Measurements from ENCODE around the gene UXS1. TPM values are rescaled to one million over a fixed set of nuclear protein-coding genes. Genes with fewer than 3 reads are reported as not detected.

UXS1 gene
- total and polyA plus RNA-seq, 9 of the 15 experiments (the other 6 are each of a cell fraction or from before 2014, with no cell fraction given) = 5.8 to 25.8 (median 15.0) TPM

DNA sequence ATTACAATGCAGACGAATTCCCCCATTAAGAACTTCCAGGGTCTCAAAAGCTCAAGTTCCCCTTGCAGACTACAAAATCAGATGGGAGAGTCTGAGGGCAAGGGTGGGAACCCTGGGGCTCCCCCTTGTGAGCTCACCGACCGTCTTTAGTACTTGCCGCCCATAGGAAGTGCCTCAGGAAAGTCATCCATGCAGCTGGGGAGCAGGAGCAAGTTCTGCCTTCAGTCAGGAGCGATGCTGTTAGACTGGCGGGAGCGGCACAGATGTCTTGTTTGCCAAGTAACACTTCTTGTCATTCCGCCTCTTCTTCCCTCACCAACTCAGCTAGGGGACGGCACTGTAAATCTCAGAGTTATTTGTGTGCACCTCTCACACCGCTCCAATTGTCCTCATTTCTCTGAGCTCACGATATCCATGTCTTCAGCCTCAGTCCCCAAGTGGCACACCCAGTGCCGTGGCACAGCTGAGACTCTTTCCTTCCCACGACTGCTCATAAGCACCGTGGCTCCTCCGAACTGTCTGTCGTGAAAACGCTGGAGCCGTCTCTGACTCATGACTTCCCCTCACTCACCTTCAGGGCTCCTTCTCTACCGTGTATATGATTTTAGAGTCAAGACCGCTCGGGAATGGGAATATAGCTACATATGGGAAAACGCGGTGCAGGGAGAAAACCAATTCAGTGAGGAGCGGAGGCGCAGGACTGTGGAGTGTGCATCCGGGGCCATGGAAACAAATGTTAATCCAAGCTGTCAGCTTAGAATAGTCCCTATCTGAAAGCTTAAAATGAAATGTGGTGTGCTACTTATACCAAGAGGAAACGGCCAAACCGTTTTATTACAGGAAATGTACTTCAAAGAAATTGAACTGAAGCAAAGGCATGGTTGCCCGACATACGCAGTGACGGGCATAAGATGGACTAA is 34.0 kb downstream of the UXS1 start:
- DNase-seq (ENCODE audit: extremely low read depth in 1 of 4, low spot score in 3 of 4) (no peak), ATAC-seq (no peak), FAIRE-seq (no peak)
- TF ChIP-seq ZNF316 (IDR thresholded peaks at IDR 0.05) (no peak), CHD2 (IDR thresholded peaks at IDR 0.05; ENCODE audit: low read depth, low read length) (no peak), CBX8 (IDR thresholded peaks at IDR 0.05; ENCODE audit: borderline replicate concordance, extremely low read depth, low read depth, low read length, poor library complexity, severe bottlenecking) (no peak), TFAM (CRISPR knock-in tag; conservative IDR thresholded peaks at IDR 0.05) (no peak)
- H3K4me3 ChIP-seq = no peak overlapping the region
- H4K20me1 ChIP-seq (replicated peaks; ENCODE audit: control insufficient read depth, insufficient read depth, low read length) = no peaks in the 10 kb centered on the region
- 93% methylated on average over 31 of the region's 31 CpGs for WGBS (ENCODE audit: insufficient coverage, low coverage, missing lambda C conversion rate)
- H3K79me2 ChIP-seq (ENCODE audit: control insufficient read depth, insufficient read depth, low read length) = no peaks in the 10 kb centered on the region
- no peaks in the 10 kb centered on the region; the same call in 1 of the 2 replicates for H3K9me3 ChIP-seq (replicated peaks; ENCODE audit: control insufficient read depth, insufficient read depth, low read depth, low read length)
- peaks cover 74% of the 10 kb centered on the region for H3K36me3 ChIP-seq (ENCODE audit: control insufficient read depth, insufficient read depth, low read length)
- POLR2A ChIA-PET = no interaction called here
- CTCF ChIA-PET (ENCODE audit: low intra/inter-chr PET ratio) = no interaction called here
- no peak overlapping the region for H3K4me2 ChIP-seq (ENCODE audit: insufficient read depth, low read length)
- intact Hi-C loops (cut with micrococcal nuclease) (no loop called here), in situ Hi-C loops (cut with MboI) (no loop called here)
- no peaks in the 10 kb centered on the region for H3K27me3 ChIP-seq (ENCODE audit: control insufficient read depth in 2 of 2, insufficient read depth in 2 of 2, low read length in 2 of 2)
- no peak overlapping the region for H3K27ac ChIP-seq (ENCODE audit: extremely low read depth, low read depth, low read length)
- H2AFZ ChIP-seq (ENCODE audit: low read depth, low read length) = no peak overlapping the region
- H3K9ac ChIP-seq (ENCODE audit: insufficient read depth in 1 of 2, low read depth in 2 of 2, low read length in 2 of 2) = no peak overlapping the region
- H3K9me1 ChIP-seq (ENCODE audit: control insufficient read depth, insufficient read depth, low read length) = no peaks in the 10 kb centered on the region
- no TSS peak for BruUV-seq (replicated peaks)
- H3K4me1 ChIP-seq (replicated peaks in 1 of 2; ENCODE audit: control insufficient read depth in 2 of 2, insufficient read depth in 2 of 2, low read length in 2 of 2) = peaks cover 0 to 5% of the 10 kb centered on the region in 2 experiments; a peak in 3 of 5 replicates

DNA sequence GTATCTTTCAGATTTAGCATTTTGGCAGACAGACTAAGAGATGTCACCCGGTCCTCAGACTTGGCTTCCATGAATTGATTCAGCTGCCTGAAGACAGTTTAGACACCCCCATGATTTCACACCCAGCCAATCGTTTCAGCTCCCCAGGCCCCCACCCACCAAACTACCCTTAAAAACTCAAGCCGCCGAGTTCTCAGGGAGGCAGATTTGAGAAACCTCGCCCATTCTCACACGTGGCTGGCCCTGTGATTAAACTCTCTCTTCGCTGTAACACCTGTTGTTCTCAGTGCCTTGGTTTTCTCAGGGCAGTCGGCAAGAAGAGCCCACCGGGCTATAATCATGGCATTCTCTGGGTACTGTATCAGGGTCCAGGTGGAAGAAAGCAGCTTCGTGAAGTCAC is 35.2 kb downstream of the UXS1 start:
- Histone ChIP-seq H3K4me2 (ENCODE audit: insufficient read depth, low read length) (no peak overlapping the region), H3K27ac (ENCODE audit: extremely low read depth, low read depth, low read length) (no peak overlapping the region), H2AFZ (ENCODE audit: low read depth, low read length) (no peak overlapping the region), H3K27me3 (ENCODE audit: control insufficient read depth in 2 of 2, insufficient read depth in 2 of 2, low read length in 2 of 2) (no peaks in the 10 kb centered on the region), H3K4me1 (replicated peaks in 1 of 2; ENCODE audit: control insufficient read depth in 2 of 2, insufficient read depth in 2 of 2, low read length in 2 of 2) (peaks cover 0 to 5% of the 10 kb centered on the region in 2 experiments; a peak in 3 of 5 replicates), H4K20me1 (replicated peaks; ENCODE audit: control insufficient read depth, insufficient read depth, low read length) (no peaks in the 10 kb centered on the region), H3K36me3 (ENCODE audit: control insufficient read depth, insufficient read depth, low read length) (peaks cover 82% of the 10 kb centered on the region), H3K9ac (ENCODE audit: insufficient read depth in 1 of 2, low read depth in 2 of 2, low read length in 2 of 2) (no peak overlapping the region), H3K9me1 (ENCODE audit: control insufficient read depth, insufficient read depth, low read length) (no peaks in the 10 kb centered on the region), H3K9me3 (replicated peaks; ENCODE audit: control insufficient read depth, insufficient read depth, low read depth, low read length) (peaks cover 6% of the 10 kb centered on the region), H3K79me2 (ENCODE audit: control insufficient read depth, insufficient read depth, low read length) (no peaks in the 10 kb centered on the region), H3K4me3 (no peak overlapping the region)
- 92% methylated on average over 9 of the region's 10 CpGs for WGBS (ENCODE audit: insufficient coverage, low coverage, missing lambda C conversion rate)
- ChIA-PET POLR2A (interaction anchor here (0.7 kb wide), 1 partner anchor 280 kb away, joined by 5 read pairs; no protein-coding TSS in a partner anchor), CTCF (ENCODE audit: low intra/inter-chr PET ratio) (no interaction called here)
- ATAC-seq = no peak
- TF ChIP-seq ZNF134 (CRISPR knock-in tag; conservative IDR thresholded peaks at IDR 0.05) (no peak), POLR3A (IDR thresholded peaks at IDR 0.05; ENCODE audit: borderline replicate concordance, extremely low read depth, insufficient read depth, insufficient read length) (no peak), EP300 (IDR thresholded peaks at IDR 0.05; ENCODE audit: low read length) (no peak), MYNN (IDR thresholded peaks at IDR 0.05) (no peak), MYNN (CRISPR knock-in tag; IDR thresholded peaks at IDR 0.05) (no peak), ILK (tag; IDR thresholded peaks at IDR 0.05; ENCODE audit: borderline replicate concordance, low read depth) (no peak), ZNF41 (CRISPR knock-in tag; conservative IDR thresholded peaks at IDR 0.05) (no peak), EP400 (IDR thresholded peaks at IDR 0.05) (no peak), NCOA2 (IDR thresholded peaks at IDR 0.05; ENCODE audit: partially characterized antibody in 2 of 2) (no peak)
- in situ Hi-C loops (cut with MboI) (no loop called here), intact Hi-C loops (cut with micrococcal nuclease) (no loop called here)
- no TSS peak for BruUV-seq (replicated peaks)
- DNase-seq (ENCODE audit: extremely low read depth in 1 of 4, low spot score in 3 of 4) = no peak
- no peak for FAIRE-seq

Measured in K562 (cell line).